ENCODE data around the gene SLC36A3.
A peak's percentile ranks its signal among the peaks of the same experiment; 100 is the strongest.
"Not testable (repeated sequence)": the region's sequence is repeated elsewhere in the genome, so short reads cannot be mapped to it uniquely, and the experiment has no call there.

Gene SLC36A3

DNA sequence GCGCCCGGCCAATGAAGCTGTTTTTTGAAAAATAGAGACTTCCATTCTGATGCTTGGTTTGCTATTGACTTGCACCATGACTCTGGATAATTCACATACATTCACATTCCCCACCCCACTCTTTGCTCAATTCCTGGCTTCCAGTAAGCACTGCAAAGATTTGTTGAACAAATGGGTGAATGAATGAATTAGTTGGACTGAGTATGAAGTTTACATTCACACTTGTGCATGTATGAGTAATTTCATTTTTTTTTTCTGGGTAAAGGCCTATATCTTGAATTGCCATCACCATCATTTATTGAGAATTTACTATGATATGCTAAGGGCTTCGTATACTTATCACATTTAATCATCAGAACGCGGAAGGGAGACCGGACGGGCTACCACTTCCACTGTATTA lies 65.9 kb downstream of the SLC36A3 start:
- no peak for DNase-seq (ENCODE audit: low read depth)

DNA sequence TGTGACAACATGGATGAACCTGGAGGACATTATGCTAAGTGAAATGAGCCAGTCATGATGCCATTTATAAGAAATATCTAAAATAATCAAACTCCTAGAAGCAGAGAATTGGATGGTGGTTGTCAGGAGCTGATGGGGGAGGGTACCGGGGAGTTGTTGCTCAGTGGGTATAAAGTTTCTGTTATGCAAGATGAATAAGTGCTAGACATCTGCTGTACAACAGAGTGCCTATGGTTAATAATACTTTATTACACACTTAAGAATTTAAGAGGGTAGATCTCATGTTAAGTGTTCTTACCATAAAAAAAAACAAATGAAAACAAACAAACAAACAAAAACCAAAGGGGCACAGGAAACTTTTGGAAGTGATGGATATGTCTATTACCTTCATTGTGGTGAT lies 66.7 kb downstream of the SLC36A3 start:
- DNase-seq (ENCODE audit: low read depth): no peak

DNA sequence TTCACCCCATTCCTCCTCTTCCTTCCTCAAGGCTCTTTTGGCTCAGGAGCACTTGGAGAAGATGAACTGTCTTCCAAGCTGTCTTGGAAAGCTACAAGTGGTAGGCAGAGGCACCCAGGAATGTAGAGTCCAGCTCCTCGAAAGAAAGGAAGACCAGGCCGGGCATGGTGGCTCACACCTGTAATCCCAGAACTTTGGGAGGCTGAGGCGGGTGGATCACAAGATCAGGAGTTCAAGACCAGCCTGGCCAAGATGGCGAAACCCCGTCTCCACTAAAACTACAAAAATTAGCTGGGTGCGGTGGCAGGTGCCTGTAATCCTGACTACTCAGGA lies 68.4 kb downstream of the SLC36A3 start:
- not testable (repeated sequence) for DNase-seq (ENCODE audit: low read depth)

DNA sequence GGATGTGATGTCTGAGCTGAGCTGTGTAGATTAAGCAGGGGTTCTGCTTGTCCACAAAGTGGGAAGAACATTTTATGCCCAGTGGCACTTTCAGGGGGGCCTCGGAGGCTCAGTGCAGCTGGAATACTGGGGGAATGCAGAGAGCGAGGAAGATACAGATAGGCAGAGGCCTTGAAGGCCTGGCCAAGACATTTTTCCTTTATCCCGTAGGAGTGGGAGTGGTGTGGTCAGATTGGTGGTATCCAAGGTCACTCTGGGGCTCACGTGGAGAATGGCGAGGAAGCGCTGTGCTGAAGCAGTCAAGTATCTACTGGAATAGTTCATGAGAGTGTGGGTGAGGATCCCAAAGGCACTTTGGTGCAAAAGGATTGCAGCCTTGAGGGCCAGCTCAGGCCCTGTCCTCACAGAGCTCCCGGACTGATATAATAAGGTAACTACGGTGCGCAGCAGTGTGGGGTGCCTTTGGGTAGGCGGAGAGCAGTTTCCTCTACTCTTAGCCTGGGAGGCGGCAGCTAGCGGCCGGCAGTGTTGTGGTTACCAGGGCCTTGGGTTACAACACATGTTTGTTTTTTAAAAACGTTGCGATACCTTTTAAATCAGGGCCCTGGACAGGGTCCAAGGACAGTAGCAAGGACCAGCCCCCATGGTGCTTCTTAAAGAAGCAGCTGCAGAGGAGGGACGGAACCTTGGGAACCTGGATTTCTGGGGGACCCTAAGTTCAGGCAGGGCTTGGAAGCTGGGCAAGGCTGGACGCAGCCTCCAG lies 68.9 kb downstream of the SLC36A3 start:
- DNase-seq (ENCODE audit: low read depth): peak; percentile 56

DNA sequence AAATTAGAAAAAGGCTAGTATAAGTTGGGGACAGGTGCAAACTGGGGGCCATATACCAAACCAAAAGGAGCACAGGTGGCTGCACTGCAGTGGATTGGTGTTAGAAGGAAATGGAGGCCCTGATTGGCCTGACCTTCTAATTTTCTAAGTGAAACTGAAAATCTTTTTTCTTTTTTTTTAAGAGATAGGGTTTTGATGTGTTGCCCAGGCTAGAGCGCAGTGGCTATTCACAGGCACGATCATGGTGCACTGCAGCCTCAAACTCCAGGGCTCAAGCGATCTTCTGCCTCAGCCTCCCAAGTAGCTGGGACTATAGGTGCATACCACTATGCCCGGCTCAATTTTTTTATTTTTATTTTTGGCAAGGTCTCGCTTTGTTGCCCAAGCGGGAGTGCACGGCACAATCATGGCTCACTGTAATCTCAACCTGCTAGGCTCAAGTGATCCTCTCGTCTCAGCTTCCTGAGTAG lies 69.9 kb downstream of the SLC36A3 start:
- no peak for DNase-seq (ENCODE audit: low read depth)

DNA sequence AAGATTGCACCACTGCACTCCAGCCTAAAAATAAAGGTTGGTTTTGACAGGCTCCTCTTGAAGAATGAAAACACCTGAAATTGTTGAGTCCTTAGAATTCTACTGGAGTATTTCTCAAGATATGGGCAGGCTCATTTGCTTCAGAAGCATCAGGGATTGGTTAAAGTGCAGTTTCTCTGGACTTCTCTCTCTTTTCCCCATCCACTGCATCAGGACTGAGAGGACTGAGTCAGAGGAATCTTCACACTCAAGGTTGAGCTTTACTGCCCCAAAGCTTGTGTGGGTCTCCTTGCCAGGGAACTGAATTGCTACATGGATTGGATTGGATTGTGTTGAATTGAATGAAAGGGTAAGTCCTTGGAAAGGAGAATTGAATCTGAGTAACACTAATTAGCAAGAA lies 72.2 kb downstream of the SLC36A3 start:
- DNase-seq (ENCODE audit: low read depth): no peak

DNA sequence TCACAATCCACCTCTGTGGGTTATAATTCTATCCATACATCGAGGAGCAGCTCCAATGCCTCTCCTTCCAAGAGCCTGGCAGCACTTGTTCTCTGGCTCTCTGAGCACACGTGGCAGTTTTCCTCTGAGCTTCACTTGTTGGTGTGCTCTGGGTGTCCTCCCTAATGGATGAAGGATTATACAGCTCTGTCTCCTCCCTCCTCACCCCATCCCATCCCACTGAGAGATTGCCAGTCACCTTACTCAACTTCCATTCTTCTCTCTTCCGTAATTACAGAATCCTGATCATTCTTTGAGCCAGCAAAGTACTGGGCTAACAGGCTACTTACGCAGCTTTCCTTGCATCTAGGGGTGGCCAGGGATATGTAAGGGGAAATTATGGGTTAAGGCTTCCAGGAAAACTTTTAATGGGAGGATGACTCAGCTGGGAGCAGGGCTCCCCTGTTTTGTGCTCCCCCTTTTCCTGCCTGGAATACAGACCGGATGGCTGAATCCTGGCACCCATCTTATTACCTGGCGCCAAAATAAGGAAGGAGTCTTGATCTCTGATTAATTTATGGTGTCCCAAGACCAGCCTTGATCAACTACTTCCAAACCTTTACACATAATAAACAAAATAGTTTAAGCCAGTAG lies 73.4 kb downstream of the SLC36A3 start:
- no peak for DNase-seq (ENCODE audit: low read depth)

DNA sequence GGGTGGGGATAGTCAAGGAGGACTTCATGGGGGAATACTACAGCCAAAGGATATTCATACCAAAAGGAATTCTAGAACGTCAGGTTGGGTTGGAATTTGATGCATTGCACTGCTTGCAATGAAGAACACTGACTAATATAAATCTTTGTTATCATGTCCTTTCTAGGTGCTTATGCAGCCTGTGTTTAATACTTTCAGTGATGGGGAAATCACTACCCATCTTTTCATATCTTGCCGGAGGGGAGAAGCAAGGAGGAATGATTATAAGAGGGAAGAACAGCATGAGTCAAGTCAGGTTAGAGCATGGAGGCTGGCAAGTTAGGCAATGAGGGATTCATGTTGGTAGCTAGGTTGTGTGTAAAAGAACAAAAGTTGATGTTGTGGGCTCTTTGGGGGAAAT lies 74.6 kb downstream of the SLC36A3 start:
- no peak for DNase-seq (ENCODE audit: low read depth)

DNA sequence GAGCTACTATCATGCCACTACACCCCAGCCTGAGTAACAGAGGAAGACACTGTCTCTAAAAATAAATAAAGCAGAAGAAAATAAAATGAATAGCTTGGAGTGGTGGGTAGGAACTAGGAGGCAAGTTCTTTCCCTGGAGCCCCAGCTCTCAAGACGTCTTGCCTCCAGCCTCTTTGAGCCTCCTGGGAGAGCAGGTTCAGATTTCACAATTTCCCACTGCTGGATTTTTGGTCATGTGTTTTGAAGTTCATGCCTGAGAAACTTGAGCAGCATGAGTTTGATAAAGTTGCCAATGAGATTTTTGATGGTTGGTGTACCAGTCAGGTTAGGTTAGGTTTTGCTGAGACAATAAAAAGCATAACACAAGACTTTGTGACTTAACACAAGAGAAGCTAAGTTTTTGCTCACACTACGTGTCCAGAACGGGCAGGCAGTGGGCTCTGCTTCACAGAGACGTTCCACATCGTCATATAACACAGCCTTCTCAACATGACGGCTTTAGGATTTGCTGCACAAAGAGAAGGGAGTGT lies 75.6 kb downstream of the SLC36A3 start:
- DNase-seq (ENCODE audit: low read depth): no peak
